Thyroid gland (tissue), 4 donors: ENCODE data around the gene CCDC117.
"Not testable (repeated sequence)": the region's sequence is repeated elsewhere in the genome, so short reads cannot be mapped to it uniquely, and the experiment has no call there.

Experiments used
- CTCF ChIP-seq, 6 experiments: fragments of 200-600 bp in 3 of 6; fragments of 450-650 bp in 3 of 6; sonication (generic) in 3 of 6; IDR thresholded peaks; one replicate each; pipeline ENCODE4 v1.5.1; 2016 to 2019; ENCODE audit warnings: antibody characterized with exemption in 6 of 6, mild to moderate bottlenecking in 2 of 6, inconsistent platforms in 1 of 6, moderate library complexity in 1 of 6
- POLR2A ChIP-seq, 2 donors: fragments of 450-650 bp; IDR thresholded peaks; one replicate each; pipeline ENCODE4 v1.6.1; 2017; ENCODE audit warnings: antibody characterized with exemption in 2 of 2, mild to moderate bottlenecking in 2 of 2, moderate library complexity in 1 of 2

- not testable (repeated sequence) for TF ChIP-seq CTCF, POLR2A (IDR thresholded peaks at IDR 0.05)
Observed at GRCh38 chr22:28824455-28824854, 52.0 kb downstream of the CCDC117 start.
